SJSA1 (cell line): ENCODE results near the gene PLEKHH2. TPM values are rescaled to one million over a fixed set of nuclear protein-coding genes. Genes with fewer than 3 reads are reported as not detected.
"Not testable (repeated sequence)": the region's sequence is repeated elsewhere in the genome, so short reads cannot be mapped to it uniquely, and the experiment has no call there.

ENCODE experiments used
- DNase-seq, 2 experiments: peaks; one replicate each; pipeline ENCODE4 v3.0.0-alpha.2; 2015 to 2020; ENCODE audit warnings: low spot score in 2 of 2, low read depth in 1 of 2
- H3K27ac ChIP-seq: fragments of 250-450 bp; sonication (Bioruptor Pico); 2 replicates; pipeline ENCODE4 v1.5.1; 2020; ENCODE audit warnings: mild to moderate bottlenecking, moderate library complexity
- H3K27me3 ChIP-seq: fragments of 250-450 bp; sonication (Bioruptor Pico); replicated peaks from 2 replicates; pipeline ENCODE4 v1.5.1; 2020; ENCODE audit warnings: mild to moderate bottlenecking, moderate library complexity
- H3K36me3 ChIP-seq: fragments of 250-450 bp; sonication (Bioruptor Pico); 2 replicates; pipeline ENCODE4 v1.5.1; 2020; ENCODE audit warnings: mild to moderate bottlenecking
- H3K4me1 ChIP-seq: fragments of 250-450 bp; sonication (Bioruptor Pico); replicated peaks from 2 replicates; pipeline ENCODE4 v1.6.1; 2021; ENCODE audit warnings: mild to moderate bottlenecking
- H3K4me3 ChIP-seq: fragments of 250-450 bp; sonication (Bioruptor Pico); 2 replicates; pipeline ENCODE4 v1.5.1; 2020; ENCODE audit warnings: mild to moderate bottlenecking
- H3K9me3 ChIP-seq: fragments of 250-450 bp; sonication (Bioruptor Pico); replicated peaks from 2 replicates; pipeline ENCODE4 v1.5.1; 2020; ENCODE audit warnings: mild to moderate bottlenecking
- total RNA-seq: library from RNA; depleted of rRNA; stranded (reverse); fragments of >200 nt; shearing (Covaris generic); gene quantifications from 2 replicates; pipeline ENCODE4 v1.2.3, GENCODE V29; 2014

PLEKHH2 gene
- total RNA-seq, 1 experiment from 2014 or later, result 9.4 TPM

DNA sequence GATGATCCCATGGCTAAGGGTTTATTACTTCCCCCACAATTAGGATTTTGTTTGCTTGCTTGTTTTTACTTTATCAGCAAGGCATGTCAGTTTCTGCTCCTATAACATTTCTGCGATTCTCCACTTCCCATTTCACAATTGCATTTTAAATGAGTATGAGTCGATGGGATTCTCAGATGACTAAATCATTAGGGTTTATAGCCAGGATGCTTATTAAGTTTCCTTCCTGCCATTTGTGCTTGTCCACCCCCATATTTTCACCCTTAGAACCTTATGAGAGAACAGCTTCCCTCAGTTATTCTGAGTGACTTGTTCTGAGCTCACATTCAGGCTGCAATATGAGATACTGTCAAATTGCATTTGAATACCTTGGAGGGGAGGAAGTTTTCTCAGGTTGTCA lies 77.1 kb downstream of the PLEKHH2 start:
- no peak for DNase-seq
- no peak overlapping the region for H3K27ac ChIP-seq
- no peaks in the 10 kb centered on the region for H3K27me3 ChIP-seq
- H3K4me1 ChIP-seq, result no peaks in the 10 kb centered on the region
- no peaks in the 10 kb centered on the region for H3K9me3 ChIP-seq
- no peaks in the 10 kb centered on the region for H3K36me3 ChIP-seq
- H3K4me3 ChIP-seq, result no peak overlapping the region

DNA sequence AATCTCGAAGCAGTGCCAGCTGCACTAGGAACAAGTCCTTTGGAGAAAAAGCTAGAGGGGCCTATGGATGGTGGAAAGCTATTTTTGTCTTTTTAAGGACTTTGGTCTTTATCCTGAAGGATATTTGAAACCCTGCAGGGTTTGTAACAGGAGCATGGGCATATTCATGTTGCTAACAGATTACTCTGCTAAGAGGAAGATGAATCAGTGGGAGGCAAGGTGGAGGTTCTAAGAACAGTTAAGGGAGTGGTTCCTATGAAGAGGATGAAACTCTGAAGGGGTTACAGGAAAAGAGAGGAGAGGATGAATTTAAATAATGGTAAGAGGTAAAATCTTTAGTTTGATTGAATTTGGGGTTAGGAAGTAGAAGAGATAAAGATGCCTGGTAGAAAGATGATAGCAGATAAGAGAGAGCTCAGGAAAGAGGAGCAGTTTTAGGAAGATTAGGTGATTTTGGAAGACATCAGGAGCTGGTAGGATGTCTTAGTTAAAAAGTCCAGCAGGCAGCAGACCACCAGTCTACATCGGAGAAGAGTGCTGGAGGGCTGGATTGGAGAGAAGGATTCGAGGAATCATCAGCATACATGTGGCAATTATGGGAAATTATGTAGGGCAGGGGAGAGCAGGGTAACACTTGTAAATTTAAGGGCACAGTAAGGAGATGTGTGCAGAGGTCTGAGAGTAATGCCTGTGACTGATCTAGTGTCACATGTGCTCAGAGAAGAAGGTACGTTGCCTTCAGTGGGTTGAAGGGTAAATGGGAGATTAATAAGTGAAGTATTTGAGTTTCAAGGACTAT lies 78.4 kb downstream of the PLEKHH2 start:
- H3K9me3 ChIP-seq, result no peaks in the 10 kb centered on the region
- no peaks in the 10 kb centered on the region for H3K36me3 ChIP-seq
- H3K27ac ChIP-seq, result no peak overlapping the region
- H3K4me1 ChIP-seq, result no peaks in the 10 kb centered on the region
- H3K4me3 ChIP-seq, result no peak overlapping the region
- no peak for DNase-seq
- H3K27me3 ChIP-seq, result no peaks in the 10 kb centered on the region

- Histone ChIP-seq H3K36me3 (no peaks in the 10 kb centered on the region; the same call in 1 of the 2 replicates), H3K9me3 (no peaks in the 10 kb centered on the region), H3K4me1 (no peaks in the 10 kb centered on the region), H3K27me3 (no peaks in the 10 kb centered on the region), H3K27ac (no peak overlapping the region), H3K4me3 (no peak overlapping the region)
- no peak for DNase-seq
Observed at GRCh38 chr2:43717322-43717721, 80.3 kb downstream of the PLEKHH2 start.

GRCh38 chr2:43718530-43719124 lies 81.6 kb downstream of the PLEKHH2 start:
- Histone ChIP-seq H3K4me1 (no peaks in the 10 kb centered on the region), H3K9me3 (no peaks in the 10 kb centered on the region), H3K27ac (no peak overlapping the region), H3K4me3 (no peak overlapping the region), H3K27me3 (no peaks in the 10 kb centered on the region), H3K36me3 (no peaks in the 10 kb centered on the region; the same call in 1 of the 2 replicates)
- no peak for DNase-seq

GRCh38 chr2:43724728-43725526 lies 87.9 kb downstream of the PLEKHH2 start:
- no peak for DNase-seq
- Histone ChIP-seq H3K4me3 (no peak overlapping the region), H3K27ac (no peak overlapping the region), H3K27me3 (no peaks in the 10 kb centered on the region), H3K36me3 (peaks cover 5% of the 10 kb centered on the region), H3K4me1 (0 out of 2 replicates have a peak, but pooled peaks cover 5% of the 10 kb centered on the region), H3K9me3 (no peaks in the 10 kb centered on the region)

- Histone ChIP-seq H3K27me3 (no peaks in the 10 kb centered on the region), H3K4me1 (0 out of 2 replicates have a peak, but pooled peaks cover 5% of the 10 kb centered on the region), H3K27ac (no peak overlapping the region), H3K36me3 (peaks cover 5% of the 10 kb centered on the region), H3K4me3 (no peak overlapping the region), H3K9me3 (no peaks in the 10 kb centered on the region)
- no peak for DNase-seq
Observed at GRCh38 chr2:43725711-43726246, 88.7 kb downstream of the PLEKHH2 start.

GRCh38 chr2:43726961-43727633 lies 90.0 kb downstream of the PLEKHH2 start:
- not testable (repeated sequence) for H3K36me3 ChIP-seq, H3K4me1 ChIP-seq, H3K27me3 ChIP-seq, H3K4me3 ChIP-seq, H3K9me3 ChIP-seq, H3K27ac ChIP-seq
- DNase-seq, result peak in 1 of 2 experiments; percentile 72

DNA sequence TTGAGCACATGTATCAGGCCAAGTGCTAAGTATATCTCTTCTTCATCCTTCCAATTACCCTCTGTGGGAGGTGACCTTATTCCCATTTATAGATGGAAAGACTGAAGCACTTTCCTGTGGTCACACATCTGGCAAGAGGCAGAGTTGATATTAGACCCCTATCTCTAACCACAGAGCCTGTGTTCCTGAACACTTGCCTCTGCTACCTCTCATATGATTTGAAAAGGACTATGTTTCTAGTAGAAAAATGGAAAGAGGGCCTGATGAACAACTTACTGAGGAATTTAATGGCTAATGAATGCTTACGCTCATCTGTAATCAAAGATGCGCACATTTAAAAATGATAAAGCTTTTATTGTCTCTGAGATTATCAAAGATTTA lies 90.6 kb downstream of the PLEKHH2 start:
- Histone ChIP-seq H3K4me1 (0 out of 2 replicates have a peak, but pooled peaks cover 5% of the 10 kb centered on the region), H3K27ac (no peak overlapping the region), H3K4me3 (no peak overlapping the region), H3K27me3 (no peaks in the 10 kb centered on the region), H3K36me3 (peaks cover 5% of the 10 kb centered on the region; the same call in 1 of the 2 replicates), H3K9me3 (no peaks in the 10 kb centered on the region)
- no peak for DNase-seq

- DNase-seq, result no peak
- Histone ChIP-seq H3K4me3 (no peak overlapping the region), H3K4me1 (0 out of 2 replicates have a peak, but pooled peaks cover 5% of the 10 kb centered on the region), H3K27ac (no peak overlapping the region), H3K9me3 (no peaks in the 10 kb centered on the region), H3K36me3 (peaks cover 5% of the 10 kb centered on the region; the same call in 1 of the 2 replicates), H3K27me3 (no peaks in the 10 kb centered on the region)
Observed at GRCh38 chr2:43729491-43730174, 92.6 kb downstream of the PLEKHH2 start.

DNA sequence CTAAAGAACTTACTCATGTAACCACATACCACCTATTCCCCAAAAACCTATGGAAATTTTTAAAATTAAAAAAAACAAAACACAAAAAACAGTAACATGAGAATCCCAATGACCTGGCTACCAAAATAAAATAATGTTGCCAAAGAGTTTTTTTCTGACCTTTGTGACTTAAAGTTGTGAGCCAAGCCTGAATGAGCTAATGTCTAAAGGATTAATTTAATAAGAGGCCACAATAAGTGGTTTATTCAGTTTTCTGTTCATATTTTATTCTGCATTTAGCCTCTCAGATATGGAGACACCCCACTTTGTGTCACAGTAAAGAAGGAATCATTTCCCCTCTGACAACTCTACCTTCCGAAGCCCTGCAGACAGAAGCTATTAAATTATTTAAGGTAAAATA lies 94.2 kb downstream of the PLEKHH2 start:
- Histone ChIP-seq H3K27ac (no peak overlapping the region), H3K36me3 (peaks cover 4% of the 10 kb centered on the region; the same call in 1 of the 2 replicates), H3K27me3 (no peaks in the 10 kb centered on the region), H3K4me1 (0 out of 2 replicates have a peak, but pooled peaks cover 2% of the 10 kb centered on the region), H3K4me3 (no peak overlapping the region), H3K9me3 (no peaks in the 10 kb centered on the region)
- DNase-seq, result no peak

GRCh38 chr2:43736637-43737036 lies 99.6 kb downstream of the PLEKHH2 start:
- Histone ChIP-seq H3K27me3 (no peaks in the 10 kb centered on the region), H3K36me3 (no peaks in the 10 kb centered on the region), H3K27ac (peak overlapping the region; percentile 24; the same call in 1 of the 2 replicates), H3K4me1 (peaks cover 13% of the 10 kb centered on the region), H3K4me3 (no peak overlapping the region), H3K9me3 (no peaks in the 10 kb centered on the region)
- no peak for DNase-seq

DNA sequence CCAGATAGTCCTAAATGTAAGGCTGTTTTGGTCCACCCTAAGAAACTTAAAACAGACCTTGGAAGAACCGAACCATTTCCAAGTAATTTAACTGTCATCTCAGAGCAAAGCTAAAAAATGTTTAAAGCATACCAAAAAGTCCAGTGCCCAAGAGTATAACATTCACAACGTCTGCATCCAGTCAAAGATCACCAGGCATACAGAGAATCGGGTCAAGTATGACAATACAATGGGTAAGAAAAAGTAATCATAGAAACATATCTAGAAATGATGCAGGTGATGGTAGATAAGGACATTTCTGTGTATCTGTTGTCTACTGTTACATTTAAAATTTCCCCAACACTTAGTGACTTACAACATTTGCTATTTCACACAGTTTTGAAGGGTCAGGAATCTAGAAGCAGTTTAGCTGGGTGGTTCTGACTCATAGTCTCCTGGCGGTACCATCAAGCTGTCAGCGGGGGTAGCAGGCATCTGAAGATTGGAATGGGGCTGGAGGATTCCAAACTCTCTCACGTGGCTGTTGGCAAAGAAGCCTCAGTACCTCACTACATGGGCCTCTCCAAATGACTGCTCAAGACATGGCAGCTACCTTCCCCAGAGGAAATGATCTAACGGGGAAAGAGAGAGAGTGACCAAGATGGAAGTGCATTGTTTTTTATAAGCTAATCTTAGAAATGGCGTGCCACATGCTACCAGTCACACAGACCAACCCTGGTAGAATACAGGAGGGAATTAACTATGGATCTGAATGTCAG lies 100.2 kb downstream of the PLEKHH2 start:
- peak overlapping the region; percentile 24; the same call in 1 of the 2 replicates for H3K27ac ChIP-seq
- H3K4me1 ChIP-seq, result peaks cover 13% of the 10 kb centered on the region
- H3K27me3 ChIP-seq, result no peaks in the 10 kb centered on the region
- DNase-seq, result peak; percentile 34 to 61
- no peaks in the 10 kb centered on the region for H3K36me3 ChIP-seq
- H3K9me3 ChIP-seq, result no peaks in the 10 kb centered on the region
- no peak overlapping the region for H3K4me3 ChIP-seq
